ENCODE data around the gene ZYG11A. TPM values are rescaled to one million over a fixed set of nuclear protein-coding genes. Genes with fewer than 3 reads are reported as not detected.
"Not testable (repeated sequence)": the region's sequence is repeated elsewhere in the genome, so short reads cannot be mapped to it uniquely, and the experiment has no call there.

Gene ZYG11A
- total and polyA plus RNA-seq, 8 donors, result not detected

DNA sequence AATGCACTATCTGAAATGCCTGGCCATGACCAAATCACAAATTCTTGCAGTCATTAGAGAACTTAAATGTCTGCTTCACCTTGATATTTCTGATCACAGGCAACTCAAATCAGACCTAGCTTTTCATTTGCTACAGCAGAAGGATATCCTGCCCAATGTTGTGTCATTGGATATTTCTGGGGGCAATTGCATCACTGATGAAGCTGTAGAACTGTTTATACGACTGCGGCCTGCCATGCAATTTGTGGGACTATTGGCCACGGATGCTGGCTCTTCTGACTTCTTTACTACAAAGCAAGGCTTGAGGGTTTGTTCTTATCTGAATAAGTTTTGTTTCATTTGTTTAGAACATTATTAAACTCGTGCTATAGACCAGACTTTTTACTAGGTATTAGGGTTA is 14.9 kb downstream of the ZYG11A start:
- FAIRE-seq, result no peak
- no peak overlapping the region for H3K27ac ChIP-seq
- WGBS, 2 donors, result 75 to 85% methylated on average over 4 of the region's 4 CpGs
- no peak overlapping the region for H3K4me3 ChIP-seq
- ATAC-seq, result no peak
- no peaks in the 10 kb centered on the region for H3K4me1 ChIP-seq
- intact Hi-C loops (cut with DNase I), result no loop called here
- no peaks in the 10 kb centered on the region for H3K9me3 ChIP-seq
- no peaks in the 10 kb centered on the region for H3K27me3 ChIP-seq
- no peak for DNase-seq
- TF ChIP-seq CTCF (IDR thresholded peaks at IDR 0.05), result no peak
- no peaks in the 10 kb centered on the region for H3K36me3 ChIP-seq

GRCh38 chr1:52862666-52863458 is 20.3 kb downstream of the ZYG11A start:
- WGBS, 2 donors, result 39 to 66% methylated on average over 2 of the region's 2 CpGs
- intact Hi-C loops (cut with DNase I), result no loop called here
- Histone ChIP-seq H3K27ac (no peak overlapping the region), H3K4me1 (no peaks in the 10 kb centered on the region), H3K4me3 (no peak overlapping the region), H3K9me3 (no peaks in the 10 kb centered on the region), H3K36me3 (no peaks in the 10 kb centered on the region), H3K27me3 (no peaks in the 10 kb centered on the region)
- no peak for TF ChIP-seq CTCF (IDR thresholded peaks at IDR 0.05)
- FAIRE-seq (no peak), ATAC-seq (no peak), DNase-seq (no peak)

DNA sequence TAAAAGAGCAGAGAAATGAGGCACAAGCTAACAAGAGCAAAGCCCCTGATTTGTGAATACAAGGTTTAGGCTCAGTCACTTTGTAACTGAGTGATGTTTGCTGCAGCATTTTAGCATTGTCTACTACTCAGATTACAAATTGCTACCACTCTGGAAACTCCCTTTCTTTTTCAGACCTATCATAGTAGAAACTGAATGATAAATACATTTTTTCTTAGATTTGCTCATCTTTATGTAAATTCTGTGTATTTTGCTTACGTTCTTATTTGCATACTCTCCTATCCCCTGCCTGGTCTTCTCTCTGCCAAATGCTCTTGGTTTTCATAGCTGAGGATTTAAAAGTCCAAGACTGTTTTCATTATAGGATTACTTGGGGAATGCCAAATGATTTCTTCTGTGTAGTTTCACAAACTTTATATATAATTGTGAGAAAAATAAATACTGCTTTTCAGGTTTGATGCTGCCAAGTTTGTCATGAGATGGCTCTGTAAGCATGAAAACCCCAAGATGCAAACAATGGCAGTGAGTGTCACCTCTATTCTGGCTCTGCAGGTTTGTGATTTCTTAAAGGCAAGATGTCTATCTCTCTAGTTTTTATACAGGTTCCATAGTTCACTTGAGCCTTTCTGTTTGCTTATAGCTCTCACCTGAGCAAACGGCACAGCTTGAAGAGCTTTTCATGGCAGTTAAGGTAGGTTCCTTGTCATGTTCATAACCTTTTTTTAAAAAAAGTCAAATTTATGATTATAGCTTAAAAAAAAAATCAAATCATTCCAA is 24.7 kb downstream of the ZYG11A start:
- TF ChIP-seq CTCF (IDR thresholded peaks at IDR 0.05), result no peak
- Histone ChIP-seq H3K9me3 (no peaks in the 10 kb centered on the region), H3K4me3 (no peak overlapping the region), H3K36me3 (no peaks in the 10 kb centered on the region), H3K27me3 (no peaks in the 10 kb centered on the region), H3K27ac (no peak overlapping the region), H3K4me1 (no peaks in the 10 kb centered on the region)
- no peak for DNase-seq
- FAIRE-seq, result no peak
- intact Hi-C loops (cut with DNase I), result no loop called here
- no peak for ATAC-seq
- 53 to 56% methylated on average over 2 of the region's 2 CpGs for WGBS, 2 donors

DNA sequence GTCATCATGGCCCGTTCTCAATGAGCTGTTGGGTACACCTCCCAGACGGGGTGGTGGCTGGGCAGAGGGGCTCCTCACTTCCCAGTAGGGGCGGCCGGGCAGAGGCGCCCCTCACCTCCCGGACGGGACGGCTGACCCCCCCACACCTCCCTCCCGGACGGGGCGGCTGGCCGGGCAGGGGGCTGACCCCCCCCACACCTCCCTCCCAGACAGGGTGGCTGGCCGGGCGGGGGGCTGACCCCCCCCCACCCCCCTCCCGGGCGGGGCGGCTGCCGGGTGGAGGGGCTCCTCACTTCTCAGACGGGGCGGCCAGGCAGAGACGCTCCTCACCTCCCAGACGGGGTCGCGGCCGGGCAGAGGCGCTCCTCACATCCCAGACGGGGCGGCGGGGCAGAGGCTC is 27.2 kb downstream of the ZYG11A start:
- intact Hi-C loops (cut with DNase I); H3K36me3 ChIP-seq; H3K27ac ChIP-seq; H3K9me3 ChIP-seq; H3K4me3 ChIP-seq; H3K4me1 ChIP-seq; H3K27me3 ChIP-seq; ATAC-seq; DNase-seq; FAIRE-seq: not testable (repeated sequence)
- 92 to 95% methylated on average over 18 to 28 of the region's 29 CpGs for WGBS, 2 donors

GRCh38 chr1:52876843-52877242 is 34.3 kb downstream of the ZYG11A start:
- no peak for DNase-seq
- H3K36me3 ChIP-seq, result no peaks in the 10 kb centered on the region
- no peaks in the 10 kb centered on the region for H3K9me3 ChIP-seq
- no peaks in the 10 kb centered on the region for H3K4me1 ChIP-seq
- no peak overlapping the region for H3K27ac ChIP-seq
- WGBS, 2 donors, result 38 to 54% methylated on average over 2 of the region's 2 CpGs
- ATAC-seq, result no peak
- intact Hi-C loops (cut with DNase I), result no loop called here
- H3K27me3 ChIP-seq, result no peaks in the 10 kb centered on the region
- TF ChIP-seq CTCF (IDR thresholded peaks at IDR 0.05), result no peak
- no peak overlapping the region for H3K4me3 ChIP-seq
- FAIRE-seq, result no peak
